Prostate gland (tissue), 2 donors: ENCODE results near the gene TUBB2B. TPM values are rescaled to one million over a fixed set of nuclear protein-coding genes. Genes with fewer than 3 reads are reported as not detected.

Experiments used
- DNase-seq: peaks from one replicate; pipeline ENCODE4 v3.0.0-alpha.2; 2019; ENCODE audit warnings: low spot score
- H3K27ac ChIP-seq, 2 donors: fragments of 200-600 bp; sonication (generic); 2 replicates each; pipeline ENCODE4 v1.5.1; 2017 to 2019
- H3K27me3 ChIP-seq: fragments of 200-600 bp; sonication (generic); replicated peaks from 2 replicates; pipeline ENCODE4 v1.5.1; 2019; ENCODE audit not compliant: insufficient read depth
- H3K36me3 ChIP-seq, 2 donors: fragments of 200-600 bp; sonication (generic); 1 replicate in 1 of 2; 2 replicates in 1 of 2; pipeline versions ENCODE4 v1.5.1 to v1.8.1; 2017 to 2019
- H3K4me1 ChIP-seq: fragments of 200-600 bp; sonication (generic); replicated peaks from 2 replicates; pipeline ENCODE4 v1.5.1; 2019
- H3K4me3 ChIP-seq, 2 donors: fragments of 200-600 bp; sonication (generic); 2 replicates each; pipeline ENCODE4 v1.5.1; 2017 to 2019
- H3K9me3 ChIP-seq: fragments of 200-600 bp; sonication (generic); 2 replicates; pipeline ENCODE4 v1.5.1; 2017
- CTCF ChIP-seq, 4 experiments: fragments of 200-600 bp in 2 of 4; fragments of 450-650 bp in 2 of 4; sonication (generic) in 2 of 4; IDR thresholded peaks; 1 replicate in 3 of 4; 2 replicates in 1 of 4; pipeline ENCODE4 v1.5.1; 2016 to 2019; ENCODE audit warnings: antibody characterized with exemption in 4 of 4, mild to moderate bottlenecking in 2 of 4, moderate library complexity in 2 of 4
- POLR2A ChIP-seq: fragments of 450-650 bp; IDR thresholded peaks from one replicate; pipeline ENCODE4 v1.6.1; 2016; ENCODE audit warnings: antibody characterized with exemption, mild to moderate bottlenecking
- POLR2AphosphoS5 ChIP-seq: sonication (generic); formaldehyde crosslinking; IDR thresholded peaks from one replicate; pipeline ENCODE4 v1.6.1; 2017; ENCODE audit warnings: antibody characterized with exemption
- WGBS: methylation state at CpG from one replicate; pipeline ENCODE4 v1.1.5; 2018; 5-methylcytosine and 5-hydroxymethylcytosine counted together
- intact Hi-C: fragments of 100-400 bp; cut with DNase I; formaldehyde crosslinking; loops from one replicate; pipeline ENCODE4 v1.14.2; 2022
- total RNA-seq, 2 donors: library from RNA; depleted of rRNA; stranded (reverse); fragments of >200 nt; gene quantifications; one replicate each; pipeline ENCODE4 v1.1.0, GENCODE V29; 2016

The TUBB2B gene
- total RNA-seq, 2 donors from 2014 or later, result 3.9 to 4.5 TPM

GRCh38 chr6:3195695-3196497 is 31.6 kb downstream of the TUBB2B start:
- no peak for DNase-seq
- WGBS, result 77% methylated on average over 16 of the region's 16 CpGs
- H3K9me3 ChIP-seq, result no peaks in the 10 kb centered on the region
- H3K4me3 ChIP-seq, result no peak overlapping the region
- intact Hi-C loops, result no loop called here
- TF ChIP-seq POLR2AphosphoS5, result no peak
- TF ChIP-seq CTCF (IDR thresholded peaks at IDR 0.05), result no peak
- TF ChIP-seq POLR2A, result no peak
- H3K27me3 ChIP-seq, result no peaks in the 10 kb centered on the region
- no peak overlapping the region for H3K27ac ChIP-seq
- H3K36me3 ChIP-seq, result no peaks in the 10 kb centered on the region
- no peaks in the 10 kb centered on the region for H3K4me1 ChIP-seq

GRCh38 chr6:3195420-3195694 is 32.1 kb downstream of the TUBB2B start:
- no peak for DNase-seq
- TF ChIP-seq POLR2AphosphoS5 (no peak), CTCF (IDR thresholded peaks at IDR 0.05) (no peak), POLR2A (no peak)
- Histone ChIP-seq H3K27ac (no peak overlapping the region), H3K4me1 (no peaks in the 10 kb centered on the region), H3K9me3 (no peaks in the 10 kb centered on the region), H3K4me3 (no peak overlapping the region), H3K27me3 (no peaks in the 10 kb centered on the region), H3K36me3 (no peaks in the 10 kb centered on the region)
- 76% methylated on average over 5 of the region's 5 CpGs for WGBS
- intact Hi-C loops, result no loop called here

GRCh38 chr6:3194535-3195419 is 32.7 kb downstream of the TUBB2B start:
- no peaks in the 10 kb centered on the region for H3K27me3 ChIP-seq
- H3K4me1 ChIP-seq, result no peaks in the 10 kb centered on the region
- no peaks in the 10 kb centered on the region for H3K36me3 ChIP-seq
- WGBS, result 61% methylated on average over 19 of the region's 19 CpGs
- H3K9me3 ChIP-seq, result no peaks in the 10 kb centered on the region
- H3K4me3 ChIP-seq, result no peak overlapping the region
- no peak overlapping the region for H3K27ac ChIP-seq
- intact Hi-C loops, result no loop called here
- TF ChIP-seq CTCF (IDR thresholded peaks at IDR 0.05) (no peak), POLR2A (no peak), POLR2AphosphoS5 (no peak)
- no peak for DNase-seq

- H3K4me1 ChIP-seq, result no peaks in the 10 kb centered on the region
- no peaks in the 10 kb centered on the region for H3K9me3 ChIP-seq
- intact Hi-C loops, result no loop called here
- H3K27ac ChIP-seq, result no peak overlapping the region
- H3K4me3 ChIP-seq, result no peak overlapping the region
- no peaks in the 10 kb centered on the region for H3K27me3 ChIP-seq
- no peaks in the 10 kb centered on the region for H3K36me3 ChIP-seq
- no peak for TF ChIP-seq CTCF (IDR thresholded peaks at IDR 0.05)
- 89% methylated on average over 23 of the region's 23 CpGs for WGBS
- DNase-seq, result no peak
Measured at GRCh38 chr6:3193102-3193849, 34.2 kb downstream of the TUBB2B start.
